WERI-Rb-1 (cell line): Measurements from ENCODE around the gene FSTL4.

ENCODE experiments used
- DNase-seq: peaks from one replicate; pipeline ENCODE4 v3.0.0-alpha.2; 2020
- H3K27ac ChIP-seq: fragments of 250-450 bp; sonication (Bioruptor Pico); 2 replicates; pipeline ENCODE4 v1.5.1; 2020; ENCODE audit warnings: mild to moderate bottlenecking, moderate library complexity
- H3K27me3 ChIP-seq: fragments of 250-450 bp; sonication (Bioruptor Pico); 2 replicates; pipeline ENCODE4 v1.5.1; 2021; ENCODE audit warnings: mild to moderate bottlenecking, low read depth, moderate library complexity; ENCODE audit not compliant: insufficient read depth, severe bottlenecking
- H3K36me3 ChIP-seq: fragments of 250-450 bp; sonication (Bioruptor Pico); 2 replicates; pipeline ENCODE4 v1.5.1; 2020; ENCODE audit warnings: mild to moderate bottlenecking, moderate library complexity
- H3K4me3 ChIP-seq: 2 replicates; pipeline ENCODE4 v1.5.1; 2011; ENCODE audit warnings: low read depth, mild to moderate bottlenecking, control low read depth, low read length
- H3K9me3 ChIP-seq: fragments of 250-450 bp; sonication (Bioruptor Pico); 2 replicates; pipeline ENCODE4 v1.5.1; 2021; ENCODE audit warnings: mild to moderate bottlenecking, moderate library complexity; ENCODE audit not compliant: severe bottlenecking
- CTCF ChIP-seq: IDR thresholded peaks from 2 replicates; pipeline ENCODE4 v1.5.1; 2011; ENCODE audit warnings: low read depth, mild to moderate bottlenecking, control low read depth, inconsistent platforms, low read length

Gene FSTL4

DNA sequence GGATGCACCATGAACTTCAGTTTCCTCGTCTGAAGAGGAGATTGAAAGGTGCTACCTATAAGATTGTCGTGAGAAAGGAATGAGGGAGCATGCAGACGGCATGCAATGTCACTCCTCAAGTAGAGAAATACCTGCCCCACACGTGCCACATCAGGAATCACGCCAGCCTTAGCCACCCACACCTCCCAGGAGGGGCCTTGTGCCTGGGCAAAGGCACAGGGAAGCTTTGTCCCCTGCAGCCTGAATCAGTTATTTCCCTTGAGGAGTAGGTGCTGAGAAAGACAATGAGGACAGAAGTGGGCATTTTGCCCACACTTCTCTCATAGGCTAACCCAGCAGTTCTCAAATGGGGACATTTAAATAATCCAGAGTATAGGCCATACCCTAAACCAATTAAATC, 31.0 kb downstream of the FSTL4 start:
- H3K27me3 ChIP-seq: no peaks in the 10 kb centered on the region
- no peak overlapping the region for H3K27ac ChIP-seq
- no peak for TF ChIP-seq CTCF
- no peak overlapping the region for H3K4me3 ChIP-seq
- H3K36me3 ChIP-seq: no peaks in the 10 kb centered on the region
- H3K9me3 ChIP-seq: no peaks in the 10 kb centered on the region
- DNase-seq: no peak

DNA sequence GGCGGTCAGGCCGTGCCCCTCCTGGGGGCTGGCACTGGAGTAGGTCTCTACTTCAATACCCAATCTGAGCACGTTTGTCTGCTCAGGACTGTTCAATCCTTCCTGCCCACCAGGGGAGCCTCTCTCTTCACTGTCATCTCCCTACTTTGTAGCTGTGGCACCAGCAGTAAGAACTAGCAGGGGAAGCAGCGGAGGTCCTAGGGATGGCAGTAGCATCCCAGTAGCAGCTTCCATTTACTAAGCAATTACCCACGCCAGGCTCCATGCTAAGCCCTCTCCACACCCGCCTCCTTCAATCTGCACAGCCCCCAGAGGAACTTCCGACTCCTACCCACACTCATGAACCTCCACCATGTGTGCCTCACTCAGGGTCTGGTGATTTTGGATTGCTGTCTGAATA, 31.7 kb downstream of the FSTL4 start:
- Histone ChIP-seq H3K36me3 (no peaks in the 10 kb centered on the region), H3K27ac (no peak overlapping the region), H3K9me3 (no peaks in the 10 kb centered on the region), H3K27me3 (no peaks in the 10 kb centered on the region), H3K4me3 (no peak overlapping the region)
- no peak for TF ChIP-seq CTCF
- no peak for DNase-seq

DNA sequence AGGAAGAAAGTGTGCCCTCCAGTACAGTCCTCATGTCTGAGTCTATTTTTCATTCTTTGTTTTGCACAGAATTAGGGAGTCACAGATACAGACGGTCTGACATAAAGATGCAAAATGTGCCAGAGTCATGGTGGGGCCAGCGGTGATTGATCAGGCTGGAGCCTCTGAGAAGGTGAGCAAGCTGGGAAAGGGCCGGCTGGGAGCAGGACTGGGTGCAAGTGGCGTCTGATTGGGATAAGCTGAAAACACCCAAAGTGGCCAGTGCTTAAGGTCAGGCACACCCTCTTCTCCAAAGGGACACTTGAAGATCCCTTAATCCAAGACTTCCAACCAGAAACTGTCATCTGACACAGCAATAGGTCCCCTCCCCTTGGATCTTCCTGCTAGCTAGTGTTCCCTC, 32.6 kb downstream of the FSTL4 start:
- Histone ChIP-seq H3K27me3 (no peaks in the 10 kb centered on the region), H3K36me3 (no peaks in the 10 kb centered on the region), H3K9me3 (no peaks in the 10 kb centered on the region), H3K4me3 (no peak overlapping the region), H3K27ac (no peak overlapping the region)
- TF ChIP-seq CTCF: no peak
- DNase-seq: no peak

DNA sequence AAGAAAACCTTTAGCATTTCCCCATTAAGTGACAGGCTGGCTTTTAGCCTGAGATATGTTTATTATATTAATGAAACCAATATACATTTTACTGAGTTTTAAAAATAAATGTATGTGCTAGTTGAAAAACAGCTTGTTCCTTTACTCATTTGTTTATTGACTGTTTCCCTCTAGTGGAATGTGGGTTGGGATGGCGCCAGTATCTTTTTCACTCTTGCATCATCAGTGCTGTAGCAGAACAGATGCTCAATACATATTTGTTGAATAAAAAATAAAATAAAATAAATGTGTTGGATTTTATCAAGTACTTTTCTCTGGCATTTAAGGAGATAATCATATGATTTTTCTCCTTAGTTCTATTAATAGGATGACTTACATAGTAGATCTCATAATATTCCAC, 43.0 kb downstream of the FSTL4 start:
- DNase-seq: no peak
- no peak overlapping the region for H3K27ac ChIP-seq
- no peaks in the 10 kb centered on the region for H3K27me3 ChIP-seq
- H3K9me3 ChIP-seq: no peaks in the 10 kb centered on the region
- no peak for TF ChIP-seq CTCF
- no peak overlapping the region for H3K4me3 ChIP-seq
- no peaks in the 10 kb centered on the region for H3K36me3 ChIP-seq

GRCh38 chr5:133565993-133566392, 46.3 kb downstream of the FSTL4 start:
- H3K4me3 ChIP-seq: no peak overlapping the region
- no peaks in the 10 kb centered on the region for H3K27me3 ChIP-seq
- H3K27ac ChIP-seq: no peak overlapping the region
- H3K9me3 ChIP-seq: no peaks in the 10 kb centered on the region
- no peak for DNase-seq
- no peaks in the 10 kb centered on the region for H3K36me3 ChIP-seq
- no peak for TF ChIP-seq CTCF

DNA sequence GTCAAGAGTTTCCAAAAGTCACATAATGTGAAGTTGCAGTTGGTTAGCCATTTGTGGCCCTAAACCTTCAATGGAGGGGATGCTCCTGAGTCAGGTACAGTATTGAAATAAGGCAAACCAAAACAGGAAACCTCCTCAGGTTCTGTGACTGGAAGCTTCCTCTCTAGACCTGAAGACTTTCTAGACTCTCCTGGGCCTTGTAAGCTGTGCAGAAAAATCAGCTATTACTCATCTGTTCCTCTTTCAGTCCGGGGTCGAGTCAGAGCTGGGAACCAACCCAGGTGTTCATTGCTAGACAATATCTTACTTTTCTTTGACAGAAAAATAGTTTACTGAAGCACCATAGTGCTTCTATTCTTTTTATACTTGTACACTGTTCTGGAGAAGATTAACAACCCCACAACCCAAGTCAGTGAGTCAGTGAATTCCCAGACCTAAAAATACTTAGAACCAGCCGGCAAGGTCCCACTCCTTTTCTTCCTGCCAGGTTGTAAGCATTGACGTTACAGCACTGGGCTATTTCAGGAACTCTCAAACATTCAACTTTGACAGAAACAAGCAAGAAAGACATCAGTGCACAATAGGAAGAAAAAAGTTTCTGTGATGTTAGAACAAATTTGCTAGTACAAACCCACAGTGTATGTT, 47.3 kb downstream of the FSTL4 start:
- Histone ChIP-seq H3K4me3 (no peak overlapping the region), H3K36me3 (no peaks in the 10 kb centered on the region), H3K27ac (no peak overlapping the region), H3K27me3 (no peaks in the 10 kb centered on the region), H3K9me3 (no peaks in the 10 kb centered on the region)
- no peak for DNase-seq
- TF ChIP-seq CTCF: no peak
